IMR-90 (cell line): Measurements from ENCODE around the gene KHK.

ENCODE experiments used
- CEBPB ChIP-seq: IDR thresholded peaks from 2 replicates; pipeline ENCODE4 v1.6.1; 2012; ENCODE audit warnings: low read depth, low read length, improper control_type of control experiment
- MAFK ChIP-seq: IDR thresholded peaks from 2 replicates; pipeline ENCODE4 v1.6.1; 2012; ENCODE audit warnings: low read depth, low read length, improper control_type of control experiment
- MAZ ChIP-seq: IDR thresholded peaks from 2 replicates; pipeline ENCODE4 v1.6.1; 2012; ENCODE audit warnings: low read depth, mild to moderate bottlenecking, low read length, improper control_type of control experiment, moderate library complexity, borderline replicate concordance
- MXI1 ChIP-seq: IDR thresholded peaks from 2 replicates; pipeline ENCODE4 v1.6.1; 2012; ENCODE audit warnings: low read depth, mild to moderate bottlenecking, low read length, moderate library complexity, borderline replicate concordance
- POLR2A ChIP-seq: IDR thresholded peaks from 2 replicates; pipeline ENCODE4 v1.6.1; 2012; ENCODE audit warnings: mild to moderate bottlenecking, low read depth, low read length
- RAD21 ChIP-seq: IDR thresholded peaks from 2 replicates; pipeline ENCODE4 v1.6.1; 2012; ENCODE audit warnings: low read length, improper control_type of control experiment
- RFX5 ChIP-seq: IDR thresholded peaks from 2 replicates; pipeline ENCODE4 v1.8.0; 2012; ENCODE audit warnings: low read depth, mild to moderate bottlenecking, low read length, moderate library complexity
- SMC3 ChIP-seq: fragments of 150-350 bp; IDR thresholded peaks from 2 replicates; pipeline ENCODE4 v1.6.1; 2016; ENCODE audit warnings: low read depth, mild to moderate bottlenecking, antibody characterized with exemption, low read length, moderate library complexity
- TF ChIP-seq, protein P1 (sequence below): conservative IDR thresholded peaks from 2 replicates; pipeline ENCODE4 v1.5.1; 2012; ENCODE audit warnings: mild to moderate bottlenecking, low read depth, low read length, improper control_type of control experiment
- TF ChIP-seq, protein P2 (sequence below): fragments of 150-350 bp; IDR thresholded peaks from 2 replicates; pipeline ENCODE4 v1.6.1; 2017; ENCODE audit warnings: mild to moderate bottlenecking, antibody characterized with exemption, low read length, low read depth

DNA sequence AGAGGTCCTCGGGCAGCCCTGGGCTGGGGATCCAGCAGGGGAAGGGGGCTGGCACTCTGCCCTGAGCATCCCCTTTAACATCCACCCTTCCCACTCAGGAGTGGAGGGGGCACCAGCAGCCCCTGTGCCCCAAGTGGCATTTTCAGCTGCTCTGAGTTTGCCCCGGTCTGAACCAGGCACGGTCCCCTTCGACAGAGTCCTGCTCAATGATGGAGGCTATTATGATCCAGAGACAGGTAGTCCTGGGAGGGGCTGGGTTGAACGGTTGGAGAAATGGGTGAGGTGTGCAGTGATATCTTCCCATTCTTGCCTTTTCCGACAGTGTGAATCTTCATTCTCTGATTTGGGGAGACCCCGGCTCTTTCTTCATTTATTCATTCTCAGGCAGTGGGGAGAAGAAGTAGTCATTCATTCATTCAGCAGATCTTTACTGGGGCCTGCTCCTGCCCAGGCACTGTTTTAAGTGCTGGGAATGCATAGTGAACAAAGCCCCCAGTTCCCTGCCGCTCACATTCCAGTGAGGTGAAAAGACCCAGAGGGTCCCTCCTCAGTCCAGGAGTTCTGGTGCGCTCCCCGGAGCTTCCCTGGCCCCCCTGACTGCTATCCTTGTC is 1.4 kb upstream of the KHK start:
- TF ChIP-seq, protein P1, sequence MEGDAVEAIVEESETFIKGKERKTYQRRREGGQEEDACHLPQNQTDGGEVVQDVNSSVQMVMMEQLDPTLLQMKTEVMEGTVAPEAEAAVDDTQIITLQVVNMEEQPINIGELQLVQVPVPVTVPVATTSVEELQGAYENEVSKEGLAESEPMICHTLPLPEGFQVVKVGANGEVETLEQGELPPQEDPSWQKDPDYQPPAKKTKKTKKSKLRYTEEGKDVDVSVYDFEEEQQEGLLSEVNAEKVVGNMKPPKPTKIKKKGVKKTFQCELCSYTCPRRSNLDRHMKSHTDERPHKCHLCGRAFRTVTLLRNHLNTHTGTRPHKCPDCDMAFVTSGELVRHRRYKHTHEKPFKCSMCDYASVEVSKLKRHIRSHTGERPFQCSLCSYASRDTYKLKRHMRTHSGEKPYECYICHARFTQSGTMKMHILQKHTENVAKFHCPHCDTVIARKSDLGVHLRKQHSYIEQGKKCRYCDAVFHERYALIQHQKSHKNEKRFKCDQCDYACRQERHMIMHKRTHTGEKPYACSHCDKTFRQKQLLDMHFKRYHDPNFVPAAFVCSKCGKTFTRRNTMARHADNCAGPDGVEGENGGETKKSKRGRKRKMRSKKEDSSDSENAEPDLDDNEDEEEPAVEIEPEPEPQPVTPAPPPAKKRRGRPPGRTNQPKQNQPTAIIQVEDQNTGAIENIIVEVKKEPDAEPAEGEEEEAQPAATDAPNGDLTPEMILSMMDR: no peak
- TF ChIP-seq RAD21 (no peak), CEBPB (no peak), MAZ (no peak), RFX5 (no peak), SMC3 (no peak), MXI1 (no peak), POLR2A (no peak), MAFK (no peak)
- TF ChIP-seq, protein P2, sequence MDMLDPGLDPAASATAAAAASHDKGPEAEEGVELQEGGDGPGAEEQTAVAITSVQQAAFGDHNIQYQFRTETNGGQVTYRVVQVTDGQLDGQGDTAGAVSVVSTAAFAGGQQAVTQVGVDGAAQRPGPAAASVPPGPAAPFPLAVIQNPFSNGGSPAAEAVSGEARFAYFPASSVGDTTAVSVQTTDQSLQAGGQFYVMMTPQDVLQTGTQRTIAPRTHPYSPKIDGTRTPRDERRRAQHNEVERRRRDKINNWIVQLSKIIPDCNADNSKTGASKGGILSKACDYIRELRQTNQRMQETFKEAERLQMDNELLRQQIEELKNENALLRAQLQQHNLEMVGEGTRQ: no peak
